ENCODE results near the gene KISS1.

Gene KISS1

GRCh38 chr1:204192589-204193352 is 3.5 kb downstream of the KISS1 start:
- no peak for TF ChIP-seq CTCF (IDR thresholded peaks at IDR 0.05; ENCODE audit: control insufficient read depth, extremely low read depth, insufficient read depth)
- no peak for DNase-seq (ENCODE audit: low read depth)
- no peak overlapping the region for H3K4me3 ChIP-seq (ENCODE audit: low read depth, low read length)

DNA sequence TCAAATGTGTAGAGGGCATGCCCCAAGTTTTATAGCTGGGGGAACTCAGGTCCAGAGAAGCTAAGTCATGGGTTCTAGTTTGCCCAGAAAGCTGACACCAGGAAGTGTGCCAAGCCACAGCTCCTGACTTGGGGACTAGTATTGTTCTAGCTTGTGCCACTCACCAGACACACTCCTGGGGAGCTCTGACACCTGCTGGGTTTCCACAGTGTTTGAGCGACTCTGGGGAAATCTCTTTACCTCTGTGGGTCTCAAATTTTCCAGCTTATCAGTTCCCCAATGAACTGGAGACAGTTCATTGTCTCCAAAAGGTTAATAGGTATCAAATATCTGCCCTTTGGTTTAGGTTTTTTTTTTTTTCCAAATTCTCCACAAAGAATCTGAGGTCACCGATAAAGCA is 4.2 kb downstream of the KISS1 start:
- H3K4me3 ChIP-seq (ENCODE audit: low read depth, low read length): no peak overlapping the region
- DNase-seq (ENCODE audit: low read depth): no peak
- no peak for TF ChIP-seq CTCF (IDR thresholded peaks at IDR 0.05; ENCODE audit: control insufficient read depth, extremely low read depth, insufficient read depth)

DNA sequence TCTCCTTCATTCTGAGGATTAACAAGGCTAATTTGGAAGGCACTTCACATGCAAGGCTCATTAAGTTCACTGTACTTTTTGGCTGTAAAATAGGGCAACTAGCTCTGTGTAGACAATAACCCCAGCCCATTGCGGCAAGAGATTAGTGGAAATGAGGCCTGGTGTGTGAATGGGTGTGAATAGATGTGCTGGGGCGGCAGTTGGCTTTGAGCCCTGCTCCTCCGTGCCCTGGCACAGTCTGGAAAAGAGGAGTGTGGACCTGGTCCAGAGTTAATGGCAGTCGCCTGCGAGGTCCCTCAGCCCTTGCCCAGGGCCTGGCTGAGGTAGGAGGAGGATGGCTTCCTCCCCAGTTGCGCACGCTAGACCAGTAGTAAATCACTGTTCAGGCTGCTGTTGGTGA is 4.8 kb downstream of the KISS1 start:
- H3K4me3 ChIP-seq (ENCODE audit: low read depth, low read length): no peak overlapping the region
- DNase-seq (ENCODE audit: low read depth): no peak
- TF ChIP-seq CTCF (IDR thresholded peaks at IDR 0.05; ENCODE audit: control insufficient read depth, extremely low read depth, insufficient read depth): no peak

- TF ChIP-seq CTCF (IDR thresholded peaks at IDR 0.05; ENCODE audit: control insufficient read depth, extremely low read depth, insufficient read depth): no peak
- DNase-seq (ENCODE audit: low read depth): no peak
- H3K4me3 ChIP-seq (ENCODE audit: low read depth, low read length): no peak overlapping the region
Measured at GRCh38 chr1:204190212-204191211, 5.8 kb downstream of the KISS1 start.

GRCh38 chr1:204188959-204189639 is 7.2 kb downstream of the KISS1 start:
- H3K4me3 ChIP-seq (ENCODE audit: low read depth, low read length): no peak overlapping the region
- TF ChIP-seq CTCF (IDR thresholded peaks at IDR 0.05; ENCODE audit: control insufficient read depth, extremely low read depth, insufficient read depth): no peak
- DNase-seq (ENCODE audit: low read depth): no peak

DNA sequence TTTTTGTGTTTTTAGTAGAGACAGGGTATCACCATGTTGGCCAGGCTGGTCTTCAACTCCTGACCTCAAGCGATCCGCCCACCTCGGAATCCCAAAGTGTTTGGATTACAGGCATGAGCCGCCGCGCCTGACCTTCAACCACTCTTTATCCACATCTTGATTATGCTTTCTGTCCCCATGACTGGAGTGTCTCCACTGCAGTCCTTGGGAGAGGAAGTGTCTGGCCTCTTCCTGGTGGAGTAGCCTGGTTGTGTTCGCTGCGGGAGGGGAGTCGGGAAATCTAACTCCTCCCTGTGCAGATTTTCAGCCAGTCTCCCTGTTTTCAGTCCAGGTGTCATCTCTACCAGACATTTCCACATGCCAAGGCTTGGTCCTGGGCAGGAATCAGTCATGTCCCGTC is 9.7 kb downstream of the KISS1 start:
- TF ChIP-seq CTCF (IDR thresholded peaks at IDR 0.05; ENCODE audit: control insufficient read depth, extremely low read depth, insufficient read depth): no peak

More for the DNA sequence above, 9.7 kb downstream of the KISS1 start:
- no peak overlapping the region for H3K4me3 ChIP-seq (ENCODE audit: low read depth, low read length)
- no peak for DNase-seq (ENCODE audit: low read depth)
